H1 (cell line): ENCODE results near the gene MXD3. TPM values are rescaled to one million over a fixed set of nuclear protein-coding genes. Genes with fewer than 3 reads are reported as not detected.

Source experiments
- CREB1 ChIP-seq: IDR thresholded peaks from 2 replicates; pipeline ENCODE4 v1.6.1; 2012; ENCODE audit warnings: inconsistent platforms
- JUN ChIP-seq: IDR thresholded peaks from 2 replicates; pipeline ENCODE4 v1.6.1; 2011; ENCODE audit warnings: low read depth, mild to moderate bottlenecking, improper control_type of control experiment, low read length
- SAP30 ChIP-seq: fragments of 300-600 bp; sonication (generic); IDR thresholded peaks from 2 replicates; pipeline ENCODE4 v1.7.1; 2012; ENCODE audit warnings: low read length, moderate library complexity, mild to moderate bottlenecking, inconsistent platforms; ENCODE audit not compliant: insufficient read depth, insufficient replicate concordance
- YY1 ChIP-seq: IDR thresholded peaks from 2 replicates; pipeline ENCODE4 v1.6.1; 2011; ENCODE audit warnings: low read depth, mild to moderate bottlenecking, low read length
- polyA plus RNA-seq, 7 experiments: library from polyadenylated mRNA; depleted of rRNA in 3 of 7; stranded (reverse) in 5 of 7; unstranded in 2 of 7; fragments of >200 nt in 5 of 7; fragments of 200-250 nt in 2 of 7; gene quantifications; 1 replicate in 5 of 7; 2 replicates in 1 of 7; 4 replicates in 1 of 7; pipeline versions ENCODE4 v1.2.1 to v1.2.3, GENCODE V29; 2011 to 2013; ENCODE audit warnings: missing spikeins in 2 of 7, mixed read lengths in 2 of 7
- total RNA-seq: library from RNA; stranded (reverse); fragmentation: NEBNext Ultra II Directional; extraction: Animal tissue kit (Norgen Biotek cat#: 25700); gene quantifications from 2 replicates; pipeline ENCODE4 v1.2.1, GENCODE V29; 2021

MXD3 gene
- total and polyA plus RNA-seq, 2 of the 8 experiments (the other 6 are each of a cell fraction or from before 2014, with no cell fraction given) = 6.5 to 7.7 TPM

DNA sequence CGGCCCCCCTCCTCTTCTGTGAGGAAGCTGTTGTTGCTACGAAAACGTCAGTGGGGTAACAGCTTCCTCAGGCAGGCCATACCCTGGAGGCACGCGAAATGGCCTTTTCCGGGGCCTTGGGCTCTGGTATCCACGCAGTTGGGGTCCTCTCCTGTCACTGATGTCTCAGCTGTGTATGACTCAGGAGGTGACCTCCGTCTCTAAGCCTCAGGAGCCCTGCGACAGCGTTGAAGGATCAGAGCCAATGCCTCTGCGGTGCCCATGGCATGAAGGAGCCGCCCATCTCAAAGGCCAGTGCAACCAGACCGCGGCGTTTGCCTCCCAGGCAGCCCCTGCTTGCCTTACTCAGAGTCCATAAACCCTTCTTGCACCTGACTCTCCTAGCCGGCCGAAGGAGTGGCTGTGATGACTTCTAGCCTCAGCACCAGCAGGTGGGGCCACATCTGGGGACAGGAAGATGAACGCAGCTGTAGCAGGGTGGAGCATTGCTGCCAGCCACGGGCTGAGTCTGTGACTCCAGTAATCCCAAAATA, 1.0 kb upstream of the MXD3 start (continued):
- TF ChIP-seq SAP30 = peak; percentile 61
- TF ChIP-seq JUN = no peak
- 0 out of 2 replicates have a peak, but pooled peaks have one; percentile 19 for TF ChIP-seq CREB1
- TF ChIP-seq YY1 = no peak
